Frontal cortex (tissue), 4 donors: Measurements from ENCODE around the gene ZNF362. TPM values are rescaled to one million over a fixed set of nuclear protein-coding genes. Genes with fewer than 3 reads are reported as not detected.
"Not testable (repeated sequence)": the region's sequence is repeated elsewhere in the genome, so short reads cannot be mapped to it uniquely, and the experiment has no call there.

Source experiments
- DNase-seq, 2 donors: peaks; one replicate each; pipeline ENCODE4 v3.0.0; 2012; ENCODE audit warnings: low spot score in 2 of 2
- FAIRE-seq: peaks from 2 replicates; lab custom pipeline; 2012; peaks lifted over from hg19 to GRCh38; lab: Jason Lieb, UNC
- total RNA-seq: library from RNA; depleted of rRNA; stranded (reverse); fragments of >200 nt; gene quantifications from one replicate; pipeline ENCODE4 v1.2.3, GENCODE V29; 2014
- donor health status: control.
- donor health status: control.
- donor health status: control.

ZNF362 gene, protein sequence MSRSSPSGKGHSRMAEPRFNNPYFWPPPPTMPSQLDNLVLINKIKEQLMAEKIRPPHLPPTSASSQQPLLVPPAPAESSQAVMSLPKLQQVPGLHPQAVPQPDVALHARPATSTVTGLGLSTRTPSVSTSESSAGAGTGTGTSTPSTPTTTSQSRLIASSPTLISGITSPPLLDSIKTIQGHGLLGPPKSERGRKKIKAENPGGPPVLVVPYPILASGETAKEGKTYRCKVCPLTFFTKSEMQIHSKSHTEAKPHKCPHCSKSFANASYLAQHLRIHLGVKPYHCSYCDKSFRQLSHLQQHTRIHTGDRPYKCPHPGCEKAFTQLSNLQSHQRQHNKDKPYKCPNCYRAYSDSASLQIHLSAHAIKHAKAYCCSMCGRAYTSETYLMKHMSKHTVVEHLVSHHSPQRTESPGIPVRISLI
- total RNA-seq: 13.9 TPM

DNA sequence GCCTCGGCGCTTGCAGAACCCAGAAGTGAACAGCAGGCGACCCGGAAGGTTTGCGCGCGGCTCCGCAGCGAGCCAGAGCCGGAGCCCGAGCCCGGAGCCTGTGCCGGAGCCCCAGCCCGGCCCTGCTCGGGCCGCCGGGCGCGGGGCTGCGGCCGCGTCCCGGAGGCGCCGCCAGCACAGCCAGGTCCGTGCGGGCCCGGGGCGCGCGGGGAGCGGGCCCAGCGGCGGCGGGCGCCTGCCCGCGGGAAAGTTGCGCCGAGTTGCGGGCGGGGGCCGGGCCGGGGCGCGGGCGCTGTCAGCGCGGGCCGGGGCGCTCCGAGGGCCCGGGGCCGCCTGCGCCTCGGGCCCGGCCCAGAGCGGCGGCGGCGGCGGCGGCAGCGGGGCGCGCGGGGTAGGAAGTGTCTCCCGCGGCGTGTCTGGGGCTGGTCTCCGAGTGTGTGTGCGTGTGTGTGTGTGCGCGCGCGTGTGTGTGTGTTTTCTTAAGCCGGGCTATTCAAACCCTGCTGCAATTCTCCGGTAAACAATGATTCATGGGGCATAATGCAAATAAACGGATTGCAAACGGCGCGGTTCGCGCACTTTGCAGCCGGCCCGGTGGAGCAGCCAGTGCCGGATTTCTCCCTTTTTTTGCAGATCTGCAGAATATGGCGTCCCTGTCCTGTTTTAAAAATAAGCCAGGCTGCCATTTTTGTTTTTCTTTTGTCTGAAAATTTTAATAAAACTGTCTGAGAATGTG, at the start of gene ZNF362:
TSS of gene ZNF362 (plus strand) at position 22 of the 736 bp plus-strand sequence. CDS start 14,083 bp downstream, outside the sequence.
- DNase-seq (peak in 1 of 2 donors; percentile 63), FAIRE-seq (no peak)

DNA sequence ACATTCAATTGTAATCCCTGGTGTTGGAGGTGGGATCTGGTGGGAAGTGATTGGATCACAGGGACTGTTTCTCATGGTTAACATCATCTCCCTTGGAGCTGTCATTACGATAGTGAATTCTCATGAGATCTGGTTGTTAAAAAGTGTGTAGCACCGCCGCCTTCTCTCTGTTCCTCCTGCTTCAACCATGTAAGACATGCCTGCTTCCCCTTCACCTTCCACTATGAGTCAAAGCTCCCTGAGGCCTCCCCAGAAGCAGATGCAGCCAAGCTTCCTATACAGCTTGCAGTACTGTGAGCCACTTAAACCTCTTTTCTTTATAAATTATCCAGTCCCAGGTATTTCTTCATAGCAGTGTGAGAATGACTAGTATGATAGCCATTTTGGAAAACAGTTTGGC, 44.3 kb upstream of the ZNF362 start:
- no peak for FAIRE-seq
- no peak for DNase-seq

DNA sequence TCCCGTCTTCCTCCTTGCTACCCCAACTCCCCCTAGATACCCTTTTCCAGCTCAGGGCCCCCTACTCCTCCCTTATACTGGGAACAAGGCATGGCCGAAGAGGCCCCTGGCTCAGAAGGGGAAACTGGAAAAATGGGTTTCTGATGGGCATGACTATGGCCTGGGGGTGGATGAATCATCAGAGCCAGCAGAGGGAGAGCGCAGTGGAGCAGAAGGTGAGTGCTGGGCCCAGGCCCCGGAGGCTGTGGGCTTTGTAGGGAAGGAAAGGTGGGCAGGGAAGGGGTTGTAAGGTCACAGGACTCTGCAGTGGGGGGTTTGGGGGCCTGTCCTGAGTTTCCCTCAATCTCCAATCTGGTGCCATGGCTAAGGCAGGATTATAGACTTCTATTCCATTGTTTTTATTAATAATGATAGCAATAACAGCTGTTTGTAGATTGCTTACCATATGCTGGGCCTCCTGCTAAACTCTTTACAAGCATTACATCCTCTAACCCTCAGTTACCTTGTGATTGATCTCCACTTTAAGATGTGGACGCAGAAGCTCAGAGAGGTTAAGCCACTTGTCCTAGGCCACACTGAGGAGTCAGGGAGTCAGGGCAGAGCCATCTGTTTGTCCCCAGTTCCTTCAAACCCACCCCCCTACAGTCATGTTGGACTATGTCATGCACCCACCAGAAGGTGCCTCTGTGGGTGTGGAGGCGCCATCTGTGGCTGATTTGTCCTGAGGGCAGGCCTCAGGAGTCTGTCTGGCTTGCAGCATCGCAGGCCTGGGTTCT, 36.2 kb upstream of the ZNF362 start:
- no peak for DNase-seq

DNA sequence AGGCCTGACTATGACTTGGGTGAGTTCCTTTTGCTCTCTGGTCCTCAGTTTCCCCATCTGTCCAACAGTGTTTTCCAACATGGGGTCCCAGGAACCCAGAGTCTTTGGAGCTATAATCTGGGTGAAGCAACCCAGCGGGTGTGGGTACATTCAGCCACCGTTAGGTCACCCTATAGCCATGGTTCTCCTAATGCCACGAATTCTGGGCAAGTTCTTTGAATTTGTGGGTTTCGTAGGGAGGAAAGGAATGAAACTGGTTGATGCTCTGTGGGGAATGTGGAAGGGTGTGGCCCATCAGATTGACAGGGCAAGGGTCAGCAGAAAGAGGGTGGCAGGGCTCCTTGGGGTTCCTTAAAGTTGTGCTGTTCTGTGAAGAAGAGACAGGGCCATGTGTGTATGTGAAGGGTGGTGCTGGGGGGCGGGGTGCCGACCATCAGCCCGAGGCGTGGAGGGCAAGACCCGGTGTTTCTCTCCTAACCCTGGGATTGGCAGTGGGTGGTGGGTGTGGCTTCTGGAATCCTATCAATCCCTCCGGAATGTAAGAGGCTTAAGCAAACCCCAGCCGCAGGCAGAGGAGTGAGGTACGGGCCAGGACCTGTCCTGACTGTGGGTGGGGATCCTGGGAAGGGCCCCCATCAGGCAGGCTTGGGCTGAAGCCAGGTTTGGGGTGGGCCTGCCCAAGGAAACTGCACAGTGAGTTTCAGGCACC, 35.5 kb upstream of the ZNF362 start:
- no peak for FAIRE-seq
- DNase-seq: no peak

More for the DNA sequence above, 36.2 kb upstream of the ZNF362 start:
- no peak for FAIRE-seq

DNA sequence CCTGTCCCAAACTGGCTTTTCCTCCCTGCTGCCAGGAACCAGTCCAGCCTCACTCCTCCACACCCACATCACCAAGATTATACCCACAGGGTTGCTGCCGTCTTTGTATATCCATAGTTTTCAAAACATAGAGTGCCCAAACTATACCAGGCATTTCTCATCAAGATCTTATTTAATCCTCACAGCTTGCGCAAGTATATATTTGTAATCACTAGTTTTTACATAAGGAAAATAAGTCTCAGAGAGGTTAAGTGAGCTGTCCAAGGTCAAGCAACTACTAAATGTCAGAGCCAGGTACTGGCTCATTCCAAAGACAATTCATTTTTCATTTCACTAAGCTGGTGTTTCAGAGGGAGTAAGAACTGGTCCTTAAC, 34.9 kb upstream of the ZNF362 start:
- FAIRE-seq (no peak), DNase-seq (no peak)

DNA sequence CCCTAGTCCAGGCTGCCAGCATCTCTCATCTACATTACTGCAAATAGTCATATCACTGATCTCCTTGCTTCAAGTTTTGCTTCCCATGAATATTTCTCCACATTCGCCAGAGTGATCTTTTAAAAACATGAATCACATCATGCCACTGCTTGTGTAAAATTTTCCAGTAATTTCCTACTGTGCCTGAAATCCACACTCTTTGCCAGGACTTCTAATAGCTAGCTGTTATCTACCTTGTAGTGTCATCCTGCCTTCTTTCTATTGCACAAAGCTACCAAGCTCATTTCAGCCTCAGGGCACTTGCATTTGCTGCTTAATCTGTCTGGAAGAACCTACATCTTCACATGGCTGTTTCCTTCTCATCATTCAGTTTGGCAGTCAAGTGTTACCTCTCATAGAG, 33.9 kb upstream of the ZNF362 start:
- FAIRE-seq: no peak
- DNase-seq: no peak

DNA sequence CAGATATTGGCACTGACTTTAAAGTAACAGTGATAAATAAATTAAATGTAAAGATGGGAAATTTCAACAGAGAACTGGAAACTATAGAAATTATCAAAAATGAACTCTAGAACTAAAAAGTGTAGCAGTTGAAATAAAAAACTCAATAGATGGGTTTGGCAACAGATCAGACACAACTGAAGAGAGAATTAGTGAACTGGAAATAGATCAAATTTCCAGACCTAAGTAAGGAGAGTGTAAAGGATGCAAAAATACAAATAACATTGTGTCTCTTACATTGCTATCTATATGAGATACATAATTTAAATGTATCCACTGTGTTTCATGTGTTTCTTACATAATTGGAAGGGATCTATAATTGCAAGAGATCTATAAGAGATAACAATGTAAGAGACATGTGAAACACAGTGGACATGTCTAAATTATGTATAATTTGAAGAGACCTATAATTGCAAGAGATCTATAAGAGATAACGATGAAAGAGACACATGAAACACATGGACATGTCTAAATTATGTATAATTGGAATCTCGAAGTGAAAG, 32.1 kb upstream of the ZNF362 start:
- DNase-seq (no peak), FAIRE-seq (no peak)

DNA sequence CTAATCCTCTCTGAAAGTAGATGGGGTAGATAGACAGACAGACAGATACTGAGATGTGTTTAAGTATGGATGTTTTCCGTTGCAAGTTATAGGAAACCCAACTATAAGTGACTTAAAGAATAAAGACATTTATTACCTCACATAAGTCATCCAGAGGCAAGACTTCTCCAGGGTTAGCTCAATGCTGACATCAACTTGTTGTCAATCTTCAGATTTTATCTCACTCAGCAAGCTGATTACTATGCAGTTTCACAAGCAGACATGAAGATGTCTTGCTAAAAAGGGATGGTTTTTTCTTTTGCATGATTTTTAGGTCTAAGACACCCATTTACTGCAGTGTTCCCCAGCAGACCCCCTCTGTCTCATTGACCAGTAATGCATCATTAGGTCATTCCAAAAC, 30.7 kb upstream of the ZNF362 start:
- DNase-seq (no peak), FAIRE-seq (no peak)

DNA sequence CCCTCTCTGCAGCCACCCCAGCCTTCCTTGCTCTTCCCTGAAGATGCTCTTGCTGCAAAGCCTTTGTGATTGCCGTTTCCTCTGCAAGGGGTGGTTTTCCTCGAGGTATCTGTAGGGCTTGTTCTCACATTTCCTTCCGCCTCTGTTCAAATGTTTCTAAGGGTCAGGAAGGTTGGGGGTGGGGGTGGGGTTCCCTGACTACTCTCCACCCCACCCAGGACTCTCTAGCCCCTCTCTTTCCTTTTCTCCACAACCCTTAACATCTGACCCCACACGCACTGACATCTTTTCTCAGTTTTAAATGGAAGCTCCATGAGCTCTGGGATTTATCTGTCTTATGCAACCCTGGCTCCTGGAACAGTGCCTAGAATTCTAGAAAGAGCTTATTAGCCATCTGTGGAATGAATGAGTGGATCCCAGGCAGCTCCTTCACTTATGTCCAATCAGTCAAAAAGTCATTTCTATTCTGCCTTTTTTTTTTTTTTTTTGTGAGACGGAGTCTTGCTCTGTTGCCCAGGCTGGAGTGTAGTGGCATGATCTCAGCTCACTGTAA, 27.3 kb upstream of the ZNF362 start:
- DNase-seq: no peak

DNA sequence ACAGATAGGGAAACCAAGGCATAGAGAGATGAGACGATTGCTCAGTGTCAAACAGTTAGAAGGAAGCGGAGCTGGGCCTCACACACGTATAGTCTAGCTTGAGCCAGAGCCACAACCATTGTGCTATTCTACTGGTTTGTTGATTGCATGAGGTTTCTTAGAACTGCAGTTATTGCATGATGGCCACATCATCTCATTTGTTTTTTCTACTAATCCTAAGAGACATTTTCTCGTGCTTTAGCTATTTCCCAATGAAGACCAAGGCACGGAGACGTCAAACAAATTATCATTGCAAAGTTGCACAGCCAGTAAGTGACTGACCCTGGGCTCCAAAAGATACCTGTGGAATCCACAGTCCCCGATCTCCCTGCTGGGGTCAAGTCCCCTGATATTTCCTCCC, 25.1 kb upstream of the ZNF362 start:
- FAIRE-seq: no peak
- DNase-seq: no peak

More for the DNA sequence above, 27.3 kb upstream of the ZNF362 start:
- FAIRE-seq: no peak

DNA sequence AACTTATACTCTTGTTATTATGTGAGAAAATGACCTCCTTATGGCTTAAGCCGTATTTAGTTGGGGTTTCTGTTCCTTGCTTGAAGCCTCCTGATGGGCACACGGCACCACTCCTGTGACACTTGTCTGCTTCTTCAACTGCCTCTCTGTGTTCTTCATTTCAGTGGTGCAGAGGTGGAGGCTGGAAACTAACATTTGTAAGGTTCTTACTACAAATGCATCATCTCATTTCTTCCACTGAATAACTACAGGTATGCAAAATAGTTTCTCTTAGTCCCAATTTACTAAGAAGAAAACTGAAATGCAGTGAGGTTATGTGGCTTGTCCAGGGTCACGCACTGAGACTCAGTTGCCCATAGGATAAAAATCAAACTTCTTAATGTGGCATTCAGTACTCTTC, 23.6 kb upstream of the ZNF362 start:
- FAIRE-seq (no peak), DNase-seq (no peak)

DNA sequence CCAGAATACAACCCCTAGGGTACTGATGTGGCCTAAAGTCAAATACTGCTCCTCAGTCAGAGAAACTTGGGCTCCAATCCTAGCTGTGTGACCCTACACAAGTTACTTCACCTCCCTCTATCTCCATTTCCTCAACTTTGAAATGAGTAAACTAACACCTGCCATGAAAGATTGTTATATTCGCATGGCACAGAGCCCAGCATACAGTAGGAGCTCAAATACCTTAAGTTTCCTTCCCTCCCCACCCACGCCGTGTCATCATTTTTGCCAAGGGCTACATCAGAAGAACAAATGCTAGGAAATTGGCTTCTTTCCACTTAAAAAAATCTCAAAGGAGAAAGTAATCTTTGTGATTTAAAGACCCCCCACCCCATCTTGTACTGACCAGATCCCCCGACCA, 22.2 kb upstream of the ZNF362 start:
- FAIRE-seq: no peak

DNA sequence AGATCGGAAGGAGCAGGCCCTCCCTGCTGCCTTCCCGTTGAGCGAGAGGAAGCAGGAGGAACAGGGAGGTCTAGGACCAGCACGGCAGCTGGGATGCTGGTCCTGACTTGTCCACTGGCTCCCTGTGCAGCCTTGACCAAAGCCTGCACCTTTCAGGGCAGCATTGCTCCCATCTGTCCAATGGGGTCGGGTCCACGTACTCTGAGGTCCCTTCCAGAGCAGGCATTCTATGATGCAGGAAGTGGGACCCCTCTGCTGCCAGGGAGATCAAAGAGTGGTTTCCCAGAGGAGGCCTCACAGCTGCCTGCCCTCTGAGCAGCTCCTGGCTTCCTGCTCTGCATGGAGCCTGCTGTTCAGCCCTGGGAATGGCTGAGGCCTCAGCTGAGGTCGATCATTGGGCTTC, 21.7 kb upstream of the ZNF362 start:
- FAIRE-seq (no peak), DNase-seq (no peak)

More for the DNA sequence above, 22.2 kb upstream of the ZNF362 start:
- DNase-seq: no peak

DNA sequence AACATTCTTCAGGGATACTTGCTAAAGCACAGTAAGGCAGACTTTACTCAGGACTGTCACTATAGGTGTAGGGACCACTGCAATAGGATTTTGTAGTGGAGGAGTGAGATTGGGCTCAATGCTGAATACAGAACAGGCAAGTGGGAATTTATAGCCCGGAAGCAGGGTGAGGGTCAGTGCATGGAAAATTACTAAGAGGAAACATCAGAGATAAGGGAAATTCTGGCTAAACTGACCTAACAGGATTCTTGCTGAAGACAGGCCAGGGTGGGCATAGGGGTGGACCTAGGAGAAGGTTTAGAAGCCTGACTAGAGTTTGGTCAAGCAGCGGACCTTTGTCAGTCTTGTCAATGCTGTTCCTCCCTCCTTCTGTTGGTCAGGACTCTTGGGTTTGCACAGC, 20.8 kb upstream of the ZNF362 start:
- no peak for DNase-seq
- no peak for FAIRE-seq

DNA sequence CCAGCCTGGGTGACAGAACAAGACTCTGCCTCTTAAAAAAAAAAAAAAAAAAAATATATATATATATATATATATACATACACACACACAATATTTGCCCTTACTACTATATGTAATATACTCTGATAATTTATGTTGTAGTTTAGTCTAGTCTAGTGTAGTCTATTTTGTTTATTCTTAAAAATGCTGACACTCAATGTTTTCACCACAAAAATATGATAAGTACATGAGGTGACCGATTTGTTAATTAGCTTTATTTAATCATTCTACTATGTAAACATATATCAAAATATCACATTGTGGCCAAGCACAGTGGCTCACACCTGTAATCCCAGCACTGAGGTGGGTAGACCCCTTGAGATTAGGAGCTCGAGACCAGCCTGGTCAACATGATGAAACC, 19.8 kb upstream of the ZNF362 start:
- FAIRE-seq: no peak
- no peak for DNase-seq

DNA sequence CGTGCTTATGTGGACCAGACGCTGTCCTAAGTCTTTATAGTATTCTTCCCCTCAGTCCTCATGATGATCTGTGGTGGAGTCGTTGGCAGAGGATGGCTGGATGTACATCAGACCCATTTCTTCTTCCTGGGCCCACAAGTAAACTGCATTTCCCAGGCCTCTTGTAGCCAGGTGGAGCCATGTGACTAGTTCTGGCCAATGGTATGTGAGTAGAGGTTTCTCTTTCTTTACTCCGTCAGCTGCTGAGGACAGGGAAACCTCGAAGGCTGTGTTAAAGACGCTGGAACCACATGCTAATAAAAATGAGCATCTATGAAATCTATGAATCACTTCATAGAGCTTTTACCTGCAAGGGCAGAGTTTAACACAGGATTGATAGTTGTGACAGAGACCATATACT, 18.7 kb upstream of the ZNF362 start:
- DNase-seq (no peak), FAIRE-seq (no peak)

DNA sequence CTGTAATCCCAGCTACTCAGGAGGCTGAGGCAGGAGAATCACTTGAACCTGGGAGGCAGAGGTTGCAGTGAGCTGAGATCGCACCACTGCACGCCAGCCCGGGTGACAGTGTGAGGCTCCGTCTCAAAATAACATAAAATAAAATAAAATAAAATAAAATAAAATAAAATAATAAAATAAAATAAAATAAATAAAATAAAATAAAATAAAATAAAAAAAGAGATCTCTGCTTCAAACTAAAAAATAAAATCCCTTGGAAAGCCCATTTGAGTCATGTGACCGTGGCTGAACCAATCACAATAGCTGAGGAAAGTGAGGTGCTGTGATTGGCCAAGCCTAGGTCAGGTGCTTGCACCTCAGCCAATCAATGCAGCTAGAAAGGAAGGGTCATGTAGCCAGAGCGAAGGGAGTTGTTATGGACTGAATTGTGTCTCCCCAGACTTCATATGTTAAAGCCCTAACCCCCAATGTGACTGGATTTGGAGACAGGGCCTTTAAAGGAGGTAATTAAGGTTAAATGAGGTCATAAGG, 18.0 kb upstream of the ZNF362 start:
- not testable (repeated sequence) for FAIRE-seq, DNase-seq

DNA sequence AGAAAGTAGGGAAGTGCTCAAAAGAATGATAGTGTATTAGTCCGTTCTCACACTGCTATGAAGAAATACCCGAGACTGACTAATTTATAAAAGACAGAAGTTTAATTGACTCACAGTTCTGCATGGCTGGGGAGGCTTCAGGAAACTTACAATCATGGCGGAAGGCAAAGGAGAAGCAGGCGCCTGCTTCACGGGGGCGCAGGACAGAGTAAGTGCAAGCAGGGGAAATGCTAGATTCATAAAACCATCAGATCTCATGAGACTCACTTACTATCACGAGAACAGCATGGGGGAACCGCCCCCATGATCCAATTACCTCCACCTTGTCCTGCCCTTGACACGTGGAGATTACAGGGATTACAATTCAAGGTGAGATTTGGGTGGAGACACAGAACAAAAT, 16.9 kb upstream of the ZNF362 start:
- not testable (repeated sequence) for FAIRE-seq, DNase-seq

DNA sequence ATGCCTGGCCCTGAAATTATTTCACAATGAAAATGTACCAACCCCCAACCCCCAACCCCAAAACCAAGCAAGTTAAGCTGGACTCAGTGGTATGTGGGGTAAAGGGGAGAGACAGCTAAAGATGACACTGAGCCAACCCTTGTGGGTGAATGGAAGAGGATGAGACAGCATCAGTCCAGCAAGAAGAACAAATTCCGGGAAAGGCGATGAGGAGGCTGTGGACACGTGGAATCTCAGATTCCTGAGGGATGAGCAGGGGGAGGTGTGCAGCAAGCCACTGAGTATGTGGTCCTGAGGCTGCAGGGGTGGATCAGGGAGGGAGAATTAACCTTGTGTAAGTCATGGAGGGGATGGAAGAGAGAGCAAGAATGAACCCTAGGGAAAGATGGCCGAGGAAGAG, 14.4 kb upstream of the ZNF362 start:
- FAIRE-seq (no peak), DNase-seq (no peak)
